Activated CD8-positive, alpha-beta memory T cell treated with anti-CD3 and anti-CD28 coated beads for 36 hours (primary cell): ENCODE measurements around the gene PDE1A. TPM values are rescaled to one million over a fixed set of nuclear protein-coding genes. Genes with fewer than 3 reads are reported as not detected.
"Not testable (repeated sequence)": the region's sequence is repeated elsewhere in the genome, so short reads cannot be mapped to it uniquely, and the experiment has no call there.

Source experiments
- CTCF ChIA-PET: fragments of 350-600 bp; sonication (Branson Sonifier 250); formaldehyde crosslinking; loops from one replicate; lab custom pipeline; 2021; ENCODE audit warnings: antibody characterized with exemption; lab: Charles Lee
- POLR2A ChIA-PET: fragments of 350-600 bp; sonication (Branson Sonifier 250); formaldehyde crosslinking; loops from one replicate; lab custom pipeline; 2021; ENCODE audit warnings: antibody characterized with exemption; lab: Charles Lee
- total RNA-seq, 2 experiments: library from RNA; stranded (reverse); gene quantifications; one replicate each; pipeline ENCODE4 v1.2.3, GENCODE V29; 2021

PDE1A gene
- total RNA-seq, 2 experiments from 2014 or later, result not detected

DNA sequence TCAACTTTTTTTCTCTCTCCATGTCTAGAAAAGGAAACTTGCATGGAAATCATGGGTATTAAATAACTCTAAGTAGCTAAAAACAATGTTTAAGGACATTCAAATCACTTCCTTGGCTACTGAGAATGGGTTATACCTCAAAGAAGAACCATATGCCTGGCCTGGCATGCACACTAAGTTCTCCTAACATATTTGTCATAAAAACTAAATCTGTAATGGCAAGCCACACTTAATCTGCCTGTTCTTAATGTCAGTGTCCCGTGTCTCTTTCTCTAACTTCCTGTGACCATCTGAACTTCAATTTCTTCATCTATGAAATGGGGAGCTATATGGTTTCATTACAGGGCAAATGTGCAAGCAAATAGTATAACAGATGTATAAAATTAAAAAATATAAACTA lies 11.1 kb downstream of the PDE1A start:
- CTCF ChIA-PET, result no interaction called here
- POLR2A ChIA-PET, result no interaction called here

DNA sequence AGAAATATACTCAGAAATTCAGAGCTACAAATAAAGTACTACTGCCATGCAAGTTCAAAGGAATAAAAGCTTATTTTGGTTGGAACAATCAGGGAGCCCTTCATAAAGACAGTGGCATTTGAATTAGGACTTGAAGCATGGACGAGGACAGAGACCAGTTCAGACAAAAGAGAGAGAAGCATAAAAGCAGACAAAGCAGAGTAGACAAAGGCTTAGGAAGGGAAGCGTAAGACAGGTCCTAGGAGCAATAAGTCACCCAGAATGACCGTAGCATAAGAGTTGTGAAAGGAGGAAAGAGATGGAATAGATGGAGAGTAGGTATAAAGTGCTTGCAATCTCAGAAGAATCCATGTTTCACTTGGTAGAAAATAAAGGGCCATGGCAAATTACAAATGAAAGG lies 14.0 kb downstream of the PDE1A start:
- ChIA-PET CTCF (no interaction called here), POLR2A (no interaction called here)

DNA sequence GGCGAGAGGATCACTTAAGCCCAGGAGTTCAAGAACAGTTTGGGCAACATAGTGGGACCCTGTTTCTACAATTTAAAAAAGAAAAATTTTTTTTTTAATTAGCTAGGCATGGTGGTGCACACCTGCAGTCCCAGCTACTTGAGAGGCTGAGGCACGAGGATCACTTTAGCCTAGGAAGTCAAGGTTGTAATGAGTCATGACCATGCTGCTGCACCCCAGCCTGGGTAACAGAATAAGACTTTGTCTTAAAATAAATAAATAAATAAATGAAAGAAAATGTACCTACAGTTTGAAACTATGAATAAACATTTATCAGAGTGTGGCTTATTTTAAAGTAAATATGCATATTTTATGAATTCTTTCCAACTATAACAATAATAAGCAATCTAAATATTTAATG lies 16.7 kb downstream of the PDE1A start:
- ChIA-PET POLR2A (no interaction called here), CTCF (no interaction called here)

DNA sequence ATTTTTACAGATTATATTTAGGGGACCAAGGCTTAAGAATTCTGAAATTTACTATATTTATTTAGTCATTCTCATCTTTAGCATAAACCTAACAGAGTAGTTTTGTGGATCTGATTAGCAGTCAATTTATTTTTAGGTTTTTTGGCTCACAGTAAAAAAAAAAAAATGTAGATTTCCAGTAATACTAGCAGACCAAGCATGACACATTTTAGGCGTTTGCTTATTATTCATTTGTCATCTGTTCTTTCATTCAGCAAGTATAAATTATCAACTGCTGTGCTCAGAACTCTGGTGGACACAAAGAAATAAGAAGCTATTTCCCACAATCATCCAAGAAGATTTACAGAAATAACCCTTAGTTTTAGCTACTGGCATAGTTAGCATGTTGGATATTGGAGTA lies 20.6 kb downstream of the PDE1A start:
- CTCF ChIA-PET, result no interaction called here

DNA sequence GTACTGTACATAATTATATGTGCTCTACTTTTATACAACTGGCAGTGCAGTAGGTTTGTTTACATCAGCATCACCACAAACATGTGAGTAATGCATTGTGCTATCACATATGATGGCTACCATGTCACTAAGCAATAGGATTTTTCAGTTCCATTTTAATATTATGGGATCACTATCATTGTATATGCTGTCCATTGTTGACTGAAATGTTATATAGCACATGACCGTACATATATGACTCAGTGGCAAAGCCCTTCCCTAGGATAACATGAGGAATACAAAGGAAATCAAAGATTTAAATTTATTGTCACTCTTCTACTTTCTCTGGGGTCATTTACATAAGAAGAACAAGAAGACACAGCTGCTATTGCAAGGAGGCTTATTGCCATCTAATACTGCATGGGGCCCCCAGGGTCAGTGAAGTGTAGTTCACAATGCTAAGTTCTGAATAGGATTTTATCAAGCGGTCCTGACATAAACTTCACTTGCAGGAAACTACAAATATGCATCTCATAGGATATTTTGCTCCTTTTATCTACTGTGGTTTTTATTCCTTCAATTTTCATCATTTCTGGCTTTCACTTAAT lies 21.8 kb downstream of the PDE1A start:
- POLR2A ChIA-PET, result no interaction called here
- CTCF ChIA-PET, result no interaction called here

More for the DNA sequence above, 20.6 kb downstream of the PDE1A start:
- POLR2A ChIA-PET, result no interaction called here

DNA sequence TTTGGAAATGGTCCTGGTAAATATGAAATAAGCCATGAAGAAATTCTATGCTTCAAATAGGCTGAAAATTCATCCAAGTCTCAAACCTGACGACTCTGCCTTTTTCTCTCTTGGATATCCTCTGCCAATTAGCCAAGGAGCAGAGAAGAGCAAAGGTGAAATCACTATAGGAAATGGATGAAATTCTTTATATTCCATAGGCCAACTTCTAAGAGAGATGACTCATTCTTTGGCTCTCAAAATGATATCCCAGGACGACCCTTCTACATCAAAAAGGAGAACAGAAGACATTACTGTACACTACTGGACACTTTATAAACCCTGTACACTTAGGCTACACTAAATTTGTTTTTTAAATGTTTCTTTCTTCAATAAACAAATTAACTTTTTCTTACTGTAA lies 22.7 kb downstream of the PDE1A start:
- POLR2A ChIA-PET, result no interaction called here
- CTCF ChIA-PET, result no interaction called here

DNA sequence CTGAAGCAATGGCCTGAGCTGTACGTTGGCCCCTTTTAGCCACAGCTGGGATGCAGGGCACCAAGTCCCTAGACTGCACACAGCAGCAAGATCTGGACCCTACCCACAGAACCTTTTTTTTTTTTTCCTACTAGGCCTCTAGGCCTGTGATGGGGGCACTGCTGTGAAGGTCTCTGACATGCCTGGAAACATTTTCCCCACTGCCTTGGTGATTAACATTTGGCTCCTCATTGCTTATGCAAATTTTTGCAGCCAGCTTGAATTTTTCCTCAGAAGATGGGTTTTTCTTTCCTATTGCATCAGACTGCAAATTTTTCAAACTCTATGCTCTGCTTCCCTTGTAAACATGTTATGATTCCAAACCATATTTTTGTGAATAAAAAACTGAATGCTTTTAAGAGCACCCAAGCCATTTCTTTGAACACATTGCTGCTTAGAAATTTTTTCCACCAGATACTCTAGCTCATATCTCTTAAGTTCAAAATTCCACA lies 33.5 kb downstream of the PDE1A start:
- CTCF ChIA-PET, result no interaction called here
- POLR2A ChIA-PET, result no interaction called here

DNA sequence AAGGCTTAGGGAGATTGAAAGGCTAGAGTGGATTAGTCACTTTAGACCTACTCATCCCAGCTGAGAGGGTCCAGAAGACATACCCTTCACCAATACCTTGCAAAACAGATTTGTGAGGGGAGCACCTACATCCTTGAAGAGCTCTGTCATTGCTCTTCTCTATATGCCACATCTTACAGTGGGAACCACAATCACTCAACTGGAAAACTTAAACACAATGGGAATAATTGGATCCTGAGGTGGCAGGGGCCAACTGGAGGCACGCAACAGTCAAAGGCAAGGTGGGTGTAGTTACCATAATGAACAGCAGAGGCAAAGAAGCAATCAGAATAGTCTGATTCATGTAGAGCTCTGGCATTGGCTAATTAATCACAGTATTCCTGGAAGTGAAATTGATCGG lies 35.4 kb downstream of the PDE1A start:
- ChIA-PET CTCF (no interaction called here), POLR2A (no interaction called here)

DNA sequence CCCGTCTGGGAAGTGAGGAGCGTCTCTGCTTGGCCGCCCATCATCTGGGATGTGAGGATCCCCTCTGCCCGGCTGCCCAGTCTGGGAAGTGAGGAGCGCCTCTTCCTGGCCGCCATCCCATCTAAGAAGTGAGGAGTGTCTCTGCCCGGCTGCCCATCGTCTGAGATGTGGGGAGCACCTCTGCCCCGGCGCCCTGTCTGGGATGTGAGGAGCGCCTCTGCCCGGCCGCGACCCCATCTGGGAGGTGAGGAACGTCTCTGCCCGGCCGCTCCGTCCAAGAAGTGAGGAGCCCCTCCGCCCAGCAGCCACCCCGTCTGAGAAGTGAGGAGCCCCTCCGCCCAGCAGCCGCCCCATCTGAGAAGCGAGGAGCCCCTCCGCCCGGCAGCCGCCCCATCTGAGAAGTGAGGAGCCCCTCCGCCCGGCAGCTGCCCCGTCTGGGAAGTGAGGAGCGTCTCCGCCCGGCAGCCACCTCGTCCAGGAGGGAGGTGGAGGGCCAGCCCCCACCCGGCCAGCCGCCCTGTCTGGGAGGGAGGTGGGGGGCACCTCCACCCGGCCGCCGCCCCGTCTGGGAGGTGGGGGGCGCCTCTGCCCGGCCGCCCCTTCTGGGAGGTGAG lies 40.5 kb downstream of the PDE1A start:
- CTCF ChIA-PET, POLR2A ChIA-PET: not testable (repeated sequence)

DNA sequence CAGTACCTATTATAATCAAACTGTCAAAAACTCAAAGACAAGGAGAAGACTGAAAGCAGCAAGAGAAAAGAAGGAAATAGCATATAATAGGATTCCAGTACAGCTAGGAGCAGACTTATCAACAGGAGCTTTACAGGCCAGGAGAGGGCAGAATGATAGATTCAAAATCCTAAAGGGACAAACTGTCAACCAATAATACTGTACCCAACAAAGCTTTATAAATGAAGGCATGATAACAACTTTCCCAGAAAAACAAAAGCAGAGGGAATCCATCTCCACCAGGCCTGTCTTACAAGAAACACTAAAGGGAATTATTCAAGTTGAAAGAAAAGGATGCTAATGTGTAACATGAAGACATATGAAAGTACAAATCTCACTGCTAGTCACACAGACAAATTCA lies 42.0 kb downstream of the PDE1A start:
- POLR2A ChIA-PET, result no interaction called here

DNA sequence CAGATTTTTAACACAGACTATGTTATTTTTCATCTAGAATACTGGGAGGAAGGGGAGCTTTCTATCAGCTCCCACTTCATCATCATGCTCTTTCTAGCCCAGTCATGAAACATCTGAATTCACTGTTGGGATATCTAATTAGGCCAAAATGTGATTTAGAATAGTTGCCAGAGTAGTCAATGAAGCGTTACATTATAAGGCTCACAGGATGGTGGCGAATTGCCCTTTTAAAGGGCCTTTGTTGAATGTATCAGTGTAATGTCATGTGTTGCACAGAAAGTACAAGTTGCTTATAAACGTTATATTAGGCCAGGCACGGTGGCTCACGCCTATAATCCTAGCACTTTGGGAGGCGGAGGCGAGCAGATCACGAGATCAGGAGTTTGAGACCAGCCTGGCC lies 45.6 kb downstream of the PDE1A start:
- CTCF ChIA-PET, result no interaction called here
- POLR2A ChIA-PET, result interaction anchor here (0.7 kb wide), 1 partner anchor 95 kb away, joined by 7 read pairs; no protein-coding TSS in a partner anchor

More for the DNA sequence above, 42.0 kb downstream of the PDE1A start:
- CTCF ChIA-PET, result no interaction called here

DNA sequence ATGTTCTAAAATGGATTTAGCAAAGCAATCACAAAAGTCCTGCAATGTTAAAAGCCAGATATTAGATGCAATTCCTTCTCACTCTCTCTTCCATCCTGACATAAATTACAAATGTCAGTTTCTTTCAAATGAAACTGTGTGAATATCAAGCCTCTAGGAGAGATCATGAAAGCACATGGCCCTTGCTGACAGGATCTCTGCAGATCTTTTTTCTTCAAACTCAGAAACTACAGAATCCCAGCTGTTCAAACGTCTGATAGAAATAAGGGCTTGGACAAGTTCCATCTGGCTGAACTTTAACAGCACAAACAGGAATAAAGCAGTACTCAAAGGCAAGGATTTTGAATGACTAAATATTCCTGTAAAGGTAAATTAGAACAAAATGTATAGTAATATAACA lies 47.6 kb downstream of the PDE1A start:
- CTCF ChIA-PET, result no interaction called here
- POLR2A ChIA-PET, result no interaction called here

DNA sequence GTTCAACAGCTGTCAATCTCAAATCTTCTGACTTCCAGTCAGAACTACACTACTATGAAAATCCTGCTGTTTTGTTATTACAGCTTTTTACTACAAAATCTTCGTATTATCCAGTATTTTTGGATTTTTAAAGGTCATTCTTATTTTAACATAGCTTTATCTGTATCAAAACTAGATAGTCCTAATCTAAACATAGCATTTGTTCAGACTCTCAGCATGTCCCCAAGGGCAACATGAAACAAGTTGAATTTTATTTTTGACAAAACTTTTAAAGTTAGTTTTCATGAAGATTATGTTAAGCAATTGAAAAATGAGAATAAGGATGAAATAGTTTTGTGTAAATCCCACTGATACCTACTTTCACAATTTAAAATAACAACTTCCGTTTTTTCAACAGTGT lies 48.1 kb downstream of the PDE1A start:
- CTCF ChIA-PET, result no interaction called here
- POLR2A ChIA-PET, result no interaction called here

DNA sequence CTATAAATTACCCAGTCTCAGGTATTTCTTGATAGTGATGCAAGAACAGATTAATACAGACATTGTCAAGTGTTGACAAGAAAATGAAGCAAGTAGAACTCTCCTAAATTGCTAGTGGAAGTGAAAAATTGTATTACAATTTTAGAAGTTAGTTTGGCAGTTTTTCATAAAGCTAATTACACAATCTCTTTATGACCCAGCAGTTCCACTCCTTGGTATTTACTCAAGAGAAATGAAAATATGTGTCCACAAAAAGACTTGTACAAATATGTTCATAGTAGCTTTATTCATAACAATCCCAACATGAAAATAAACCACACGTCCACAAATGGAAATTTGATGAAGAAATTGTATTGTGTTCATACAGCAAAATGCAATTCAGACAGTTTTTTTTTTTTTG lies 49.4 kb downstream of the PDE1A start:
- POLR2A ChIA-PET, result no interaction called here
- CTCF ChIA-PET, result no interaction called here

DNA sequence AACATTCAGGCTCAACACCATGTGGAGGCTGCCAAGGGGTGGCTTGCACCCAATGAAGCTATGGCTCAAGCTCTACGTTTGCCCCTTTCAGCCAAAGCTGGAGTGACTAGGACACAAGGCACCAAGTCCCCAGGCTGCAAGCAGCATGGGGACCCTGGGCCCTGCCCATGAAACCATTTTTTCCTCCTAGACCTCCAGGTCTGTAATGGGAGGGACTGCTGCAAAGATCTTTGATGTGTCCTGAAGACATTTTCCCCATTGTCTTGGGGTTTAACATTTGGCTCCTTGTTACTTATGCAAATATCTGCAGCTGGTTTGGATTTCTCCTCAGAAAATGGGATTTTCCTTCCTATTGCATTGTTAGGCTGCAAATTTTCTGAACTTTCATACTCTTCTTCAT lies 51.0 kb downstream of the PDE1A start:
- CTCF ChIA-PET, result no interaction called here
- POLR2A ChIA-PET, result no interaction called here

DNA sequence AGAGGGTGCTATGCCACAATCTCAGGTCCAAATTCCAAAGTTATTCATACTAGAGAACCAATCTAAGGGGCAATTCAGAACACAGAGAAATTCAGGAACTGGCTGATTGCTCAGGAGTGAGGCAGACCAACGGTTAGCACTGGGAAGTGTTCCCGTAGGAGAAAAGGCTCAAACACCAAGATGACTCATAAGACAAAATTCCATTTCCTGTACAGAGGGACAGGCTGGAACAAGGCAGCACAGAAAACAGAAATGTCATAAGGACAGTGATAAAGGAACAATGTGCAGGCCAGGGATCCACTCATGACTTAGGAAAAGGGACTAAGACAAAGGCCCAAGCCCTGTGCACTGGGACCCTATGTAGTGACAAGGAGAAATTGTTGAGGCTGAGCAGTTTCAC lies 54.2 kb downstream of the PDE1A start:
- ChIA-PET CTCF (no interaction called here), POLR2A (no interaction called here)

DNA sequence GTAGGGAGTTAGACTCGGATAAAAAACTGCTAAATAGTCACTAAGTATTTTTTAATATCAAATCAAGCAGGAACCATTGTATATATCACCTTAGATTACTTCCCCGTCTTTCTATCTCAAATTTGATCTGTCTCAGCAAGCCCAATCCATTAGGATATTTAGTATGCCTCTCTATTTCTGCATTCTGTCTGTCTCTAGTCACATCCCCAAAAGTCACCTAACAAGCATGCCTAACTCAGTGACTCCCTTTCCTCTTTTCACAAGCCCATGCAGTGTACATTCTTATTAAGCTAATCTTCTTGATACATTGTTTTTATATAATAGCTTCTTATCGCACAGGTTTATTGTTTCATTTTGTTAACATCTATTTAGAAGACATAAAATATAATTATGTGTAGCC lies 57.8 kb downstream of the PDE1A start:
- POLR2A ChIA-PET, result no interaction called here
- CTCF ChIA-PET, result no interaction called here

DNA sequence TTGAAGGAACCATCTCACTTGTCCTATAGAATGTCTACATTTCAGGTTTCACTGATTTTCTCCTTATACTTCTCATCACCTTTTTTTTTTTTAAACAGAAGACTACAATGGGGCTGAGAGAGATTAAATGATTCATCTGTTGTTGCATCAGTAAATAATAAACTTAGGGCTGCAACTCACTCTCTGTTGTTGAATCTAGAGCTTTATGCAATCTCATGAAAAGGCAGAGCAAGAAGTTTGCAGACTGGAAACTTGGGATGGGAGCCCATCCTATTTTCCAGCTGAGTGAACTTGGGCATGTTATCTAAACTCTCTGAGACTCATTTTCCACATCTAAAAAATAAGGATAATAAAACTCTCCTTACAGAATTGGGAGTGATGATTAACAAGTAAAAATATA lies 58.4 kb downstream of the PDE1A start:
- CTCF ChIA-PET, result no interaction called here
- POLR2A ChIA-PET, result no interaction called here

DNA sequence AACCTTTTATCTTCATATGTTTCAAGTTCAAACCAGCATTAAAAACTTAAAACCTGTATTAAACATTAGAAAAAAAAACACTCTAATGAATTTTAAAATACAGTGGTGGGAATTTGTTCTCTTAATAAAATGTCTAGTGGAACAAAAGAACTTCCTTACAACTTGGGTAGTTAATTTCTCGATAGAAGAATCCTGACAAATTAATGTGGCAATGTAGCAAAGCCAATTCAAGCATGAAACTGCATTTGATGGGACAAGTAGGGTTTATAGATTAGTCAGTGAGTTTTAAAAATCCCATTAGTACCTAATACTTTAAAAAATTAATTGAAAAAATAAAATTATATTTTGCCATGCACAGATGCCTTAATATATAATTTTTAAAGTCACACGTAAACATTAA lies 59.4 kb downstream of the PDE1A start:
- ChIA-PET POLR2A (no interaction called here), CTCF (no interaction called here)

DNA sequence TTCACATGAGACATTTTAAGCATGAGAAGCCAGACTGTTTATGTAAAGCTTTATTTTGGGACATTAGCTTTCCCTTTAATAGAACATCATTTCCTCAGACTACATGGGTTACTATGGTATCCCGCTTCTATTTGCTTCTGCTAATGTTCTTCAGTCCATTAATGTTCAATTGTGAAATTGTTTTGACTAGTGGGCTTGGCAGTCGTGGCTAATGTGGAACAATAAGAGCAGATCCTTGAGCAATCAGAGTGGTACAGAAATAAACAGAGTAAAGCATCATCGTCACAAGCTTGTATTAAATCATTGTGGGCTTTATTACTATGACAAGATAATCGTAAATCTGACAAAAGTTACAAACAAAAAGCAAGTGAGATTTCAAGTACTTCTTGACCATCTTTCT lies 60.2 kb downstream of the PDE1A start:
- ChIA-PET CTCF (no interaction called here), POLR2A (no interaction called here)

DNA sequence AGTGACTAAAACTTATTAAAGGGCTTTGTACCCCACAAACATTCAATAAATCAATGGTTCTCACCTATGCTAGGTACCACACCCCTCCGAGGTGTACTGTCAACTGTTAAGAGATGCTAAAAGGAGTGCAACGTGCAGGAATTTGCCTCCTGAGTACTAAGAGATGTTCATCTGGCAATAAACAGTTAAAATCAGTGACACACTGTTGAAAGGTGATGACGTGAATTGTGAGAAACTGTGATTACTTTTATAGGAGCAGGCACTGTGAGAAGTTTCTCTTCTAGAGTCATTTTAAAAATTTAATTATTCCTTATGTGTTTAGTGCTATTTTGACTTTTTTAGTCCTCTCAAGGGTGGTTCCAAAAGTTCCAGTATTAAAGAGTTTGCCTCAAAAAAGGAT lies 61.0 kb downstream of the PDE1A start:
- CTCF ChIA-PET, result no interaction called here
- POLR2A ChIA-PET, result no interaction called here

DNA sequence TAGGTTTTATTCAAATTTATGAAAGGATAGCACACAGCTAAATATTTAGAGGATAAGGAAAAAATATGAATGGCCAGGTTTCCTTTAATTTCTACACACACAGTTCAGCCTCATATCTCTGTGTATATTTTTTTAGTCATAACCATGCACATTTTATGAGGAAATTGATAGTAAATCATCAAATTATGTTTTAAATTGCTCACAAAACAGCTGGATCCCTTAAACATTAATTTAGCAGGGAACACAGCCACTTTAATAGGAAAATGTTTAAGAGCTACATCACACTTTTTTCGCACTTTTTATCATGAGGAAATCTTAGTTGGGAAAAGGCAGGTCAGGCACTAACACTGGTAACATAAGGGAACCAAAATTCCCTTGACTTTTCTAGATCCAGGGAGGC lies 65.4 kb downstream of the PDE1A start:
- CTCF ChIA-PET, result no interaction called here

More for the DNA sequence above, 65.4 kb downstream of the PDE1A start:
- POLR2A ChIA-PET, result no interaction called here
